Peyer's patch (tissue), 4 donors: ENCODE results near the gene UCK2. TPM values are rescaled to one million over a fixed set of nuclear protein-coding genes. Genes with fewer than 3 reads are reported as not detected.

Source experiments
- DNase-seq, 3 donors: peaks; one replicate each; pipeline ENCODE4 v3.0.0-alpha.2; 2017 to 2019
- H3K27ac ChIP-seq, 4 donors: fragments of 200-600 bp; sonication (generic); one replicate each; pipeline ENCODE4 v1.5.1; 2016 to 2019
- H3K27me3 ChIP-seq, 2 donors: fragments of 200-600 bp; sonication (generic); one replicate each; pipeline ENCODE4 v1.5.1; 2019
- H3K36me3 ChIP-seq, 3 donors: fragments of 200-600 bp; sonication (generic); one replicate each; pipeline ENCODE4 v1.5.1; 2016 to 2019
- H3K4me1 ChIP-seq, 4 donors: fragments of 200-600 bp; sonication (generic); one replicate each; pipeline ENCODE4 v1.5.1; 2016 to 2019
- H3K4me3 ChIP-seq, 4 donors: fragments of 200-600 bp; sonication (generic); 1 replicate in 3 of 4; 2 replicates in 1 of 4; pipeline ENCODE4 v1.5.1; 2016 to 2019; ENCODE audit warnings: mild to moderate bottlenecking in 1 of 4
- H3K9me3 ChIP-seq, 4 donors: fragments of 200-600 bp; sonication (generic); one replicate each; pipeline ENCODE4 v1.5.1; 2016 to 2019; ENCODE audit warnings: mild to moderate bottlenecking in 1 of 4
- POLR2A ChIP-seq, 2 donors: fragments of 450-650 bp; IDR thresholded peaks; one replicate each; pipeline ENCODE4 v1.5.1; 2017; ENCODE audit warnings: antibody characterized with exemption in 2 of 2, mild to moderate bottlenecking in 2 of 2, moderate library complexity in 2 of 2
- total RNA-seq, 4 donors: library from RNA; depleted of rRNA; stranded (reverse); fragments of >200 nt; gene quantifications; one replicate each; pipeline ENCODE4 v1.1.0, GENCODE V29; 2016
- TF ChIP-seq, protein P1 (sequence below), 6 experiments: fragments of 450-650 bp in 4 of 6; fragments of 200-600 bp in 2 of 6; sonication (generic) in 1 of 6; IDR thresholded peaks; one replicate each; pipeline ENCODE4 v1.5.1; 2017 to 2019; ENCODE audit warnings: antibody characterized with exemption in 6 of 6, mild to moderate bottlenecking in 3 of 6, moderate library complexity in 1 of 6

UCK2 gene
- total RNA-seq, 4 donors from 2014 or later: 36.3 to 117 (median 84.7) TPM

DNA sequence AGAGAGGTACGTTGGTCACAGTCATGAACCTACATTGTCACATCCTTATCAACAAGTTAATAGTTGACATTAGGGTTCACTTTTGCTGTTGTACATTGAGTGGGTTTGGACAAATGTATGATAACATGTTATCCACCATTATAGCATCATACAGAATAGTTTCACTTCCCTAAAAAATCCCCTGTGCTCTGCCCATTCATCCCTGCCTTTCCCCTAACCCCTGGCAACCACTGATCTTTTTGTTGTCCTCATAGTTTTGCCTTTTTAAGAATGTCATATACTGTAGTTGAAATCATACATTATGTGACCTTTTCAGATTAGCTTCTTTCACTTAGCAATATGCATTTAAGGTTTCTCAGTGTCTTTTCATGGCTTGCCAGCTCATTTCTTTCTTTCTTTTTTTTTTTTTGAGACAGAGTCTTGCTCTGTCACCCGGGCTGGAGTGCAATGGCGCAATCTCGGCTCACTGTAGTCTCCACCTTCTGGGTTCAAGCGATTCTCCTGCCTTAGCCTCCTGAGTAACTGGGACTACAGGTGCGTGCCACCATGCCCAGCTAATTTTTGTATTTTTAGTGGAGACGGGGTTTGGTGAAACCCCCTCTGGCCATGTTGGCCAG is 50.6 kb downstream of the UCK2 start:
- no peak for TF ChIP-seq POLR2A (IDR thresholded peaks at IDR 0.05)
- TF ChIP-seq, protein P1, sequence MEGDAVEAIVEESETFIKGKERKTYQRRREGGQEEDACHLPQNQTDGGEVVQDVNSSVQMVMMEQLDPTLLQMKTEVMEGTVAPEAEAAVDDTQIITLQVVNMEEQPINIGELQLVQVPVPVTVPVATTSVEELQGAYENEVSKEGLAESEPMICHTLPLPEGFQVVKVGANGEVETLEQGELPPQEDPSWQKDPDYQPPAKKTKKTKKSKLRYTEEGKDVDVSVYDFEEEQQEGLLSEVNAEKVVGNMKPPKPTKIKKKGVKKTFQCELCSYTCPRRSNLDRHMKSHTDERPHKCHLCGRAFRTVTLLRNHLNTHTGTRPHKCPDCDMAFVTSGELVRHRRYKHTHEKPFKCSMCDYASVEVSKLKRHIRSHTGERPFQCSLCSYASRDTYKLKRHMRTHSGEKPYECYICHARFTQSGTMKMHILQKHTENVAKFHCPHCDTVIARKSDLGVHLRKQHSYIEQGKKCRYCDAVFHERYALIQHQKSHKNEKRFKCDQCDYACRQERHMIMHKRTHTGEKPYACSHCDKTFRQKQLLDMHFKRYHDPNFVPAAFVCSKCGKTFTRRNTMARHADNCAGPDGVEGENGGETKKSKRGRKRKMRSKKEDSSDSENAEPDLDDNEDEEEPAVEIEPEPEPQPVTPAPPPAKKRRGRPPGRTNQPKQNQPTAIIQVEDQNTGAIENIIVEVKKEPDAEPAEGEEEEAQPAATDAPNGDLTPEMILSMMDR (IDR thresholded peaks at IDR 0.05): no peak
- DNase-seq: no peak
- no peak overlapping the region for H3K27ac ChIP-seq
- H3K9me3 ChIP-seq: no peaks in the 10 kb centered on the region
- no peaks in the 10 kb centered on the region for H3K4me1 ChIP-seq
- no peaks in the 10 kb centered on the region for H3K36me3 ChIP-seq
- no peaks in the 10 kb centered on the region for H3K27me3 ChIP-seq
- H3K4me3 ChIP-seq: no peak overlapping the region

DNA sequence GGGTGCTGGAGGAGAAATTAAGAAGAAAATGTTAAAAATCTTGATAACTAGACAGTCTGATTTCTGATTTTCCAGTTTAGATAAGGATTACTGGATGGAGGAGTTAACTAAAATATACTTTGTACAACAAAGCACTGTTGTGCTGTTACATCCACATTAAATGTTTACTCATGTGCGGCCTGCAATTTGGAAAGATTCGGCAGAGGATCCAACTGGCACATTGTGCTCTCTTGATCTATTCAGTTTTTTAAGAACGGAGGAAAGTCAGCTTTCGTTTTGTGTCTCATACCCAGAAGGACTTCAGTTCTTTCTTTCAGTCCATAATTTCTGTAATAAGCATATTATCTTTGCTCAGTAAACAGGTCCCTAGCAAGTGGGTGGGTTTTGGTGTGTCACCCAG is 52.5 kb downstream of the UCK2 start:
- Histone ChIP-seq H3K27me3 (no peaks in the 10 kb centered on the region), H3K9me3 (no peaks in the 10 kb centered on the region), H3K36me3 (no peaks in the 10 kb centered on the region), H3K27ac (no peak overlapping the region), H3K4me3 (no peak overlapping the region), H3K4me1 (peaks cover 0 to 12% (median 0%) of the 10 kb centered on the region in 4 donors)
- DNase-seq: no peak
- TF ChIP-seq, protein P1 (IDR thresholded peaks at IDR 0.05): no peak
- TF ChIP-seq POLR2A (IDR thresholded peaks at IDR 0.05): no peak

DNA sequence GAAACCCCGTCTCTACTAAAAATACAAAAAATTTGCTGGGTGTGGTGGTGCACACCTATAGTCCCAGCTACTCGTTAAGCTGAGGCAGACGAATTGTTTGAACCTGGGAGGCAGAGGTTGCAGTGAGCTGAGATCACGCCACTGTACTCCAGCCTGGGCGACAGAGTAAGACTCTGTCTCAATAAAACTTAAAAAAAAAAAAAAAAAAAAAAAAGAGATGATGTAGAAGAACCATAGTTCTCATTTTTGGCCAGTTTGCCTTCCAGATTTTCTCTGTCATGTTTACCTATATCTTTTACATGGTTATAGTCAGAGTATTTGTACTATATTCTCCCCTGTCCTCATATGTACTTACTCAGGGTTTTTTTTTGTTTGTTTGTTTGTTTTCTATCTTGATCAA is 53.6 kb downstream of the UCK2 start:
- DNase-seq: no peak
- H3K4me1 ChIP-seq: peaks cover 0 to 15% (median 0%) of the 10 kb centered on the region in 4 donors
- no peaks in the 10 kb centered on the region for H3K36me3 ChIP-seq
- H3K9me3 ChIP-seq: no peaks in the 10 kb centered on the region
- no peaks in the 10 kb centered on the region for H3K27me3 ChIP-seq
- H3K4me3 ChIP-seq: no peak overlapping the region
- no peak overlapping the region for H3K27ac ChIP-seq
- TF ChIP-seq, protein P1 (IDR thresholded peaks at IDR 0.05): no peak
- no peak for TF ChIP-seq POLR2A (IDR thresholded peaks at IDR 0.05)

DNA sequence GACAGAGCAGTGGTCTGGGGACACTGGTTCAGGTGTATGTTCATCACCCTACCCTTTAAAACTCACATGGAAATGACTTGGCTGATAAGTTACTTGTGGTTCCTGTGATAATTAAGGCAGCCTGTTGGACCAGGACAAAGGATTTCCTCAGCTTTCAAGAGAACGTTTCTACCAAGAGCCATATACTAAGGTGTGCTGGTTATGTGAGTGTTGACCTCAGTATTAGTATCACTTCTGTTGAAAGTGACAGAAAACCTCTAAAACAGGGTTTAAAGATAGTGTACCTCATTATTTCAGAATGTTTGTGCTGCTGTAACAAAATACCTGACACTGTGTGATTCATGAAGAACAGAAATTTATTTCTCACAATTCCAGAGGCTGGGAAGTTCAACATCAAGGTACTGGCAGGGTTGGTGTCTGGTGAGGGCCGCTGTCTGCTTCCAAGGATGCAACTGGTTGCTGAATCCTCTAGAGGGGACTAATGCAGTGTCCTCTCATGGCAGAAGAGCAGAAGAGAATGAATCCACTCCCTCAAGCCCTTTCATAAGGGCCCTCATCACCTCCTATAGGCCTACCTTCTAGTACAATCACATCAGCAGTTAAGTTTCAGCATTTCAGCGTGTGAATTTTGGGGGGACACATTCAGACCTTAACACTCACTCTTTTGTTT is 54.9 kb downstream of the UCK2 start:
- DNase-seq: no peak
- H3K9me3 ChIP-seq: no peaks in the 10 kb centered on the region
- no peak overlapping the region for H3K4me3 ChIP-seq
- H3K27ac ChIP-seq: no peak overlapping the region
- H3K27me3 ChIP-seq: no peaks in the 10 kb centered on the region
- H3K4me1 ChIP-seq: peaks cover 0 to 18% (median 0%) of the 10 kb centered on the region in 4 donors
- no peaks in the 10 kb centered on the region for H3K36me3 ChIP-seq
- TF ChIP-seq POLR2A (IDR thresholded peaks at IDR 0.05): no peak
- TF ChIP-seq, protein P1 (IDR thresholded peaks at IDR 0.05): no peak

DNA sequence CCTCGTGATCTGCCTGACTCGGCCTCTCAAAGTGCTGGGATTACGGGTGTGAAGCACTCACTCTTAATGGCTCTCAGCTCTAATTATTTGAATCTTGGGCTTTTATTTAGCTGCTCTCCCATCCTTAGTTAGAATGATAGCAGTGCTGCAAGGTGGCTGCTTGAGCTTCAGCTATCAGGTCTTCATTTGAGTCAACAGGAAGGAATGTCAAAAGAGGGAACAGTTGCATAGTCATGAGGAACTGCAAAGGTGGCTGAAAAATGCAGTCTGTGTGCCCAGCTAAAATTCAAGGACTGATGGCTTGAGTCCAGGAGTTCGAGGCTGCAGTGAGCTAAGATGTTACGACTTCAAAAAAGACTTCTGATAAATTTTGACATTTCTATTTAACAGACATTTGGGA is 55.6 kb downstream of the UCK2 start:
- TF ChIP-seq POLR2A (IDR thresholded peaks at IDR 0.05): no peak
- TF ChIP-seq, protein P1 (IDR thresholded peaks at IDR 0.05): no peak
- Histone ChIP-seq H3K4me1 (peaks cover 0 to 24% (median 0%) of the 10 kb centered on the region in 4 donors), H3K4me3 (no peak overlapping the region), H3K9me3 (no peaks in the 10 kb centered on the region), H3K36me3 (no peaks in the 10 kb centered on the region), H3K27me3 (no peaks in the 10 kb centered on the region), H3K27ac (no peak overlapping the region)
- DNase-seq: no peak
